Measurements from ENCODE around the gene NAALAD2. TPM values are rescaled to one million over a fixed set of nuclear protein-coding genes. Genes with fewer than 3 reads are reported as not detected.
A peak's percentile ranks its signal among the peaks of the same experiment; 100 is the strongest.

Gene NAALAD2
- total and polyA plus RNA-seq, 2 donors (not counting 1 experiment from before 2014, with no cell fraction given) = 0.66 to 2.2 TPM

DNA sequence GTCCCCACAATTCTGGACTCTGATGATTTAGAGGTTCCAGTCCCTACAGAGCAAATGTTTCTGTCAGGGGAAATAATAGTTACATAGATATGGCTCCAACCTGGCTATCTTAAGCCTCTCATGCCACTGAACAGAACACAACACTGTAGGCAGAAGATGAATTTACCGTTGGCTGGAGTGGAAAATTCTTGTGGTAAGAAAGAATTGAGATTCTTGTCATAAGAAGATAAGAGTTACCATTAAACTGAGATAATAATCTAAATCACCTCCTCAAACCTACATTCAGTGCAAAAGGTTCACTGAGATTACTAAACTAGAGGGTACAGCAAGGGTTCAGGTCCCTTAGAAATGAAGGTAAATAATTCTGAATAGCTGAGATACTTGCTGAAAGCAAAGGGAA lies 10.1 kb upstream of the NAALAD2 start:
- TF ChIP-seq, protein P1, sequence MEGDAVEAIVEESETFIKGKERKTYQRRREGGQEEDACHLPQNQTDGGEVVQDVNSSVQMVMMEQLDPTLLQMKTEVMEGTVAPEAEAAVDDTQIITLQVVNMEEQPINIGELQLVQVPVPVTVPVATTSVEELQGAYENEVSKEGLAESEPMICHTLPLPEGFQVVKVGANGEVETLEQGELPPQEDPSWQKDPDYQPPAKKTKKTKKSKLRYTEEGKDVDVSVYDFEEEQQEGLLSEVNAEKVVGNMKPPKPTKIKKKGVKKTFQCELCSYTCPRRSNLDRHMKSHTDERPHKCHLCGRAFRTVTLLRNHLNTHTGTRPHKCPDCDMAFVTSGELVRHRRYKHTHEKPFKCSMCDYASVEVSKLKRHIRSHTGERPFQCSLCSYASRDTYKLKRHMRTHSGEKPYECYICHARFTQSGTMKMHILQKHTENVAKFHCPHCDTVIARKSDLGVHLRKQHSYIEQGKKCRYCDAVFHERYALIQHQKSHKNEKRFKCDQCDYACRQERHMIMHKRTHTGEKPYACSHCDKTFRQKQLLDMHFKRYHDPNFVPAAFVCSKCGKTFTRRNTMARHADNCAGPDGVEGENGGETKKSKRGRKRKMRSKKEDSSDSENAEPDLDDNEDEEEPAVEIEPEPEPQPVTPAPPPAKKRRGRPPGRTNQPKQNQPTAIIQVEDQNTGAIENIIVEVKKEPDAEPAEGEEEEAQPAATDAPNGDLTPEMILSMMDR (conservative IDR thresholded peaks at IDR 0.05 in 1 of 2, IDR thresholded peaks at IDR 0.05 in 1 of 2; ENCODE audit: low read depth in 1 of 2, low read length in 2 of 2) = no peak
- TF ChIP-seq EZH2 (IDR thresholded peaks at IDR 0.05; ENCODE audit: low read length, missing control alignments) = no peak
- Histone ChIP-seq H3K79me2 (ENCODE audit: control insufficient read depth, insufficient read depth, low read length) (no peaks in the 10 kb centered on the region), H2AFZ (ENCODE audit: low read length) (no peak overlapping the region), H3K4me3 (replicated peaks in 1 of 4; ENCODE audit: control extremely low read depth in 1 of 4, insufficient read depth in 1 of 4, low read depth in 3 of 4, low read length in 4 of 4) (no peak overlapping the region), H3K9ac (ENCODE audit: insufficient read depth, low read length) (no peak overlapping the region), H4K20me1 (ENCODE audit: control insufficient read depth, extremely low read depth, insufficient read depth, low read length) (no peaks in the 10 kb centered on the region), H3K9me3 (ENCODE audit: control insufficient read depth, insufficient read depth, low read depth, low read length) (no peaks in the 10 kb centered on the region), H3K27me3 (ENCODE audit: control insufficient read depth, insufficient read depth, low read length) (no peaks in the 10 kb centered on the region), H3K27ac (ENCODE audit: insufficient read depth, low read length) (no peak overlapping the region), H3K4me1 (ENCODE audit: control insufficient read depth, extremely low read depth, insufficient read depth, low read length) (no peaks in the 10 kb centered on the region), H3K4me2 (ENCODE audit: extremely low read depth, insufficient read depth, low read length) (no peak overlapping the region), H3K36me3 (ENCODE audit: control insufficient read depth, insufficient read depth, low read length) (no peaks in the 10 kb centered on the region)
- peak in 1 of 2 donors; percentile 52 for DNase-seq (ENCODE audit: low read depth in 2 of 2)

DNA sequence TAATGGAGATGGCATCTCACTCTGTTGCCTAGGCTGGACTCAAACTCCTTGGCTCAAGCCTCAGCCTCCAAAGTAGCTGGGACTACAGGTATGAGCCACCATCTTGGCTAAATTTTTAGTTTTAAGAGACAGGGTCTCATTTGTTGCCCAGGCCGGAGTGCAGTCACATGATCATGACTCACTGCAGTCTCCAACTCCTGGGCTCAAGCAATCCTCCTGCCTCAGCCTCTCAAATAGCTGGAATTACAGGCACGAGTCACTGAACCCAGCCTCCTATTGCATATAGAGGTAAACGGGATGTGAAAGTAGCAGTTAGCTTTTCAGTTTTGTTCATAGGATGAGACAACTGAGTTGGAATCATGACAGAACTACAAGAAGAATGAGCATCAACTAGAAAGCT lies 9.5 kb upstream of the NAALAD2 start:
- H3K9ac ChIP-seq (ENCODE audit: insufficient read depth, low read length) = no peak overlapping the region
- H3K4me2 ChIP-seq (ENCODE audit: extremely low read depth, insufficient read depth, low read length) = no peak overlapping the region
- no peaks in the 10 kb centered on the region for H3K4me1 ChIP-seq (ENCODE audit: control insufficient read depth, extremely low read depth, insufficient read depth, low read length)
- no peak overlapping the region for H3K27ac ChIP-seq (ENCODE audit: insufficient read depth, low read length)
- TF ChIP-seq EZH2 (IDR thresholded peaks at IDR 0.05; ENCODE audit: low read length, missing control alignments) = no peak
- H3K36me3 ChIP-seq (ENCODE audit: control insufficient read depth, insufficient read depth, low read length) = no peaks in the 10 kb centered on the region
- no peaks in the 10 kb centered on the region for H3K79me2 ChIP-seq (ENCODE audit: control insufficient read depth, insufficient read depth, low read length)
- no peak for DNase-seq (ENCODE audit: low read depth in 2 of 2)
- H3K4me3 ChIP-seq (replicated peaks in 1 of 4; ENCODE audit: control extremely low read depth in 1 of 4, insufficient read depth in 1 of 4, low read depth in 3 of 4, low read length in 4 of 4) = no peak overlapping the region
- no peaks in the 10 kb centered on the region for H4K20me1 ChIP-seq (ENCODE audit: control insufficient read depth, extremely low read depth, insufficient read depth, low read length)
- no peak overlapping the region for H2AFZ ChIP-seq (ENCODE audit: low read length)
- no peaks in the 10 kb centered on the region for H3K9me3 ChIP-seq (ENCODE audit: control insufficient read depth, insufficient read depth, low read depth, low read length)
- no peaks in the 10 kb centered on the region for H3K27me3 ChIP-seq (ENCODE audit: control insufficient read depth, insufficient read depth, low read length)

DNA sequence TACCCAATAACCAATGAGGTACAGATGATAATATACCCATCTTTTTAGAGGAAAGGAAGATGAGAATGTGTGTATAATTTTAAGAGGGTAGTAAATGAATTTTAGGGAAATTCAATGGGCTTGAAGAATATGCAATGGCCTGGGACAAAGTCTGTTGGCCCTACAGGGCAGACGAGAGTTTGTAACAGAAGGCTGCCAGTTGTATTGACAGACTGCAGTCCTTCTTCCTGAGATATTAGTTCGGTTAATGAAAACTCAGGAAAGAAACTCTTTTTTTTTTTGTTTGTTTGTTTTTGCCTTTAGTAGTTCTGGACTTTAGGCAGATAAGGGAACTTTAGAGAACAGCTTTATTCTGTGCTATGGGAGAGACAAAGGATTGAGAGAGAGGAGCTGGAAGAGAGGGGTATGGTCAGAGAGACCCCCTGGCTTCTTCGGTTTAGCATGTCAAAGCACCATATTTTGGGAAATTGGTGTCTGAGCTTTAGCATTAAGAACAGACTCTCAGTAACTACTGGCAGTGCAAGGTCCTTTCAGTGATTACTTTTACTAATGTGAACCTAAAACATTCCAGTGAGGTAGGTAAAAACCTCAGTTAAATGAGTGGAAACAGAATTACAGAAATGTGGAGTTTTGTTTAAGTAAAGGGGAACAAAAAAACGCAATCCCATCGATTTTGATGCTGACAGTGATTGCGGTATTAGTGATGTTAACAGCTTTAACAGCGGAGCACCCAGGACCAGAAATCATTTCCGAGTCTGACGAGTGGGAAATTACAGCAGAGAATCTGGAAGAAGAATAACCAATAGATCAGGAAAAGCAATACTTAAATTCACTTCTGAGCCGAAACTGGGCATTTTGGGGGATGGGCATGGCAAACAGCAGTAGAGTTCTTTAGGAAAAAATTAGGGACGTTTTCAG lies 644 bp upstream of the NAALAD2 start:
- Histone ChIP-seq H3K4me3 (replicated peaks in 1 of 4; ENCODE audit: control extremely low read depth in 1 of 4, insufficient read depth in 1 of 4, low read depth in 3 of 4, low read length in 4 of 4) (peak overlapping the region; percentile 57 to 87 (median 62)), H3K27ac (ENCODE audit: insufficient read depth, low read length) (no peak overlapping the region), H2AFZ (ENCODE audit: low read length) (peak overlapping the region; percentile 73), H3K79me2 (ENCODE audit: control insufficient read depth, insufficient read depth, low read length) (no peaks in the 10 kb centered on the region), H3K9me3 (ENCODE audit: control insufficient read depth, insufficient read depth, low read depth, low read length) (no peaks in the 10 kb centered on the region), H3K36me3 (ENCODE audit: control insufficient read depth, insufficient read depth, low read length) (no peaks in the 10 kb centered on the region), H3K4me1 (ENCODE audit: control insufficient read depth, extremely low read depth, insufficient read depth, low read length) (no peaks in the 10 kb centered on the region), H4K20me1 (ENCODE audit: control insufficient read depth, extremely low read depth, insufficient read depth, low read length) (no peaks in the 10 kb centered on the region), H3K27me3 (ENCODE audit: control insufficient read depth, insufficient read depth, low read length) (no peaks in the 10 kb centered on the region), H3K4me2 (ENCODE audit: extremely low read depth, insufficient read depth, low read length) (peak overlapping the region; percentile 88), H3K9ac (ENCODE audit: insufficient read depth, low read length) (peak overlapping the region; percentile 20)
- no peak for TF ChIP-seq EZH2 (IDR thresholded peaks at IDR 0.05; ENCODE audit: low read length, missing control alignments)
- TF ChIP-seq, protein P1 (conservative IDR thresholded peaks at IDR 0.05 in 1 of 2, IDR thresholded peaks at IDR 0.05 in 1 of 2; ENCODE audit: low read depth in 1 of 2, low read length in 2 of 2) = no peak
- DNase-seq (ENCODE audit: low read depth in 2 of 2) = no peak
